ENCODE measurements around the gene DPYD.

Gene DPYD

DNA sequence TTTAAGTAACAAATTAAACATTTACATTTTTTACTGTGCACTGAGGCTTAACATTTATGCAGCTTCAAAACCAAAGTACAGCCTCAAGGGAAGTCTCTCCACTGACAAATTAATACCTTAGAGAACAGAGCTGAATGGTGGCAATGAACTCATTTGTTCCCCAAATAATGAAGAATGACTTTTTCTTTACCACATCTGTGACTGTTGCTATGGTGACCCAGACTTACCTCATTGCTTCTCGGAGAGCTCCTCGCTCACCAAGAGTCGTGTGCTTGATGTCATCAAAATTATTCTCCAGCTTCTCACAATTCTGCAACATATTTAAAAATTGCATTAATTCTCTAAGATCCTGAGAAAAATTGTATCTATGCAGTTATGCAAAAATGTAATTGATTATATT is 92.9 kb downstream of the DPYD start:
- no peak overlapping the region for H3K4me3 ChIP-seq (ENCODE audit: low read length)
- TF ChIP-seq CTCF (conservative IDR thresholded peaks at IDR 0.05; ENCODE audit: low read length): no peak
- DNase-seq (ENCODE audit: low read depth): no peak

GRCh38 chr1:97826820-97827219 is 94.0 kb downstream of the DPYD start:
- DNase-seq (ENCODE audit: low read depth): no peak
- no peak for TF ChIP-seq CTCF (conservative IDR thresholded peaks at IDR 0.05; ENCODE audit: low read length)

GRCh38 chr1:97824624-97825023 is 96.2 kb downstream of the DPYD start:
- DNase-seq (ENCODE audit: low read depth): no peak
- TF ChIP-seq CTCF (conservative IDR thresholded peaks at IDR 0.05; ENCODE audit: low read length): no peak
- H3K4me3 ChIP-seq (ENCODE audit: low read length): no peak overlapping the region

More at GRCh38 chr1:97826820-97827219, 94.0 kb downstream of the DPYD start:
- H3K4me3 ChIP-seq (ENCODE audit: low read length): no peak overlapping the region

DNA sequence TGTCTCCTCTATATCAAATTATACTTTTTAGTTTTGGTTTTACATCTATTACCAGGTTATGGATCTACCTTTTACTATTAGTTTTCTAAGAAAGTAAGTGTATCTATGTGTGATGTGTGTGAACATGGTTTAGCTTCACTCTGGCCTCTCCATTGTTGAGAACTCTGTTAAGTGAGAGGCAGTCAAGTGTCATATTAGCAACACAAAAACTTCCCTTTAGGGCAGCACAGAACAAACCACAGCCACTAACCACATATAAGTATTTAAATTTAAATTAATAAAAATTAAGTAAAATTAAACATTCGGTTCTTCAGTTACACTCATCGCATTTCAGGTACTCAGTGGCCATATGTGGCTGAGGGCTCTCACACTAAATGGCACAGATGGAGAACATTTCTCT is 96.6 kb downstream of the DPYD start:
- H3K4me3 ChIP-seq (ENCODE audit: low read length): no peak overlapping the region
- TF ChIP-seq CTCF (conservative IDR thresholded peaks at IDR 0.05; ENCODE audit: low read length): no peak
- DNase-seq (ENCODE audit: low read depth): no peak

DNA sequence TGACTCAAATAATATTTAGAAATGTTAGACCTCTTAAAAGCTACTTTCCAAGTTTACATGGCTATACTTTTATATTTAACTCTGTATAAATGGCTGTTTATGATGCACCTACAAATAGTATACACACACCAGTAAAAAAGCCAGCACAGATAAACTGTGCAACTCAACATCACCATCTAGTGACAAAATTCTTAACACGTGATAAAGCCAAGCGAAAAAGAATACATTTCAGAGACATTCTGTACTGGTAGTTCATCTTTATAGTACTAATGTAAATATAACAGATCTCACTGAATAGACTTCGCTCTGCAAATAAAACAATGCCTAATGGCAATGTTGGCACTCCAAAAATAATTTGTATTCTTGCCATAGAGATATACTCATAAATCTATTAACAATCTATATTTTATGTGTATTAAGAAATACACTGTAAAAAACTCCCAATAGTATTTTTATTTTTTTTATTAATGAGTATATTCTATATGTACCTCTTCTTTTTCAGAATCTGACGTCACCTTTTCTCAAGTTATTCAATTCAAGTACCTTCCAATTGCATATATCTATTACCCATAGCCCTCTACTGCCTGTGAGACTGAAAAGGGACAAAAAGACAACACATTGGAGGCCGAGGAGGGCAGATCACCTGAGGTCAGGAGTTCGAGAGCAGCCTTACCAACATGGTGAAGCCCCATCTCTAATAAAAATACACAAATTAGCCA is 100.2 kb downstream of the DPYD start:
- no peak overlapping the region for H3K4me3 ChIP-seq (ENCODE audit: low read length)
- TF ChIP-seq CTCF (conservative IDR thresholded peaks at IDR 0.05; ENCODE audit: low read length): peak; percentile 65
- peak; percentile 40 for DNase-seq (ENCODE audit: low read depth)

GRCh38 chr1:97816927-97817326 is 103.9 kb downstream of the DPYD start:
- no peak for DNase-seq (ENCODE audit: low read depth)
- no peak overlapping the region for H3K4me3 ChIP-seq (ENCODE audit: low read length)
- TF ChIP-seq CTCF (conservative IDR thresholded peaks at IDR 0.05; ENCODE audit: low read length): no peak

DNA sequence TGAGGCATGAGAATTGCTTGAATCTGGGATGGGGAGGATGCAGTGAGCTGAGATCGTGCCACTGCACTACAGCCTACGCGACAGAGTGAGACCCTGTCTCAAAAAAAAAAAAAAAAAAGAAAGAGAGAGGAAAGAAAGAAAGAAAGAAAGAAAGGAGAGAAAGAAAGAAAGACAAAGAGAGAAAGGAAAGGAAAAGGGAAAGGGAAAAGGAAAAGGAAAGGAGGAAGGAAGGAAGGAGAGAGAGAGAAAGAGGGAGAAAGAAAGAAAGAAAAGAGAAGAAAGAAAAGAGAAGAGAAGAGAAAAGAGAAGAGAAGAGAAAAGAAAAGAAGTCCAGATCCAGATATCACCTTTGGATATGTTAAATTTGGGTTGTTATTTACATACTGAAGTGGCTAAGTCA is 106.0 kb downstream of the DPYD start:
- no peak for TF ChIP-seq CTCF (conservative IDR thresholded peaks at IDR 0.05; ENCODE audit: low read length)
- no peak for DNase-seq (ENCODE audit: low read depth)
- H3K4me3 ChIP-seq (ENCODE audit: low read length): no peak overlapping the region

Data from AG10803 (cell line).